ENCODE measurements around the gene SMPD1. TPM values are rescaled to one million over a fixed set of nuclear protein-coding genes. Genes with fewer than 3 reads are reported as not detected.

SMPD1 gene
- total RNA-seq, 1 donor from 2014 or later = 17.7 TPM

DNA sequence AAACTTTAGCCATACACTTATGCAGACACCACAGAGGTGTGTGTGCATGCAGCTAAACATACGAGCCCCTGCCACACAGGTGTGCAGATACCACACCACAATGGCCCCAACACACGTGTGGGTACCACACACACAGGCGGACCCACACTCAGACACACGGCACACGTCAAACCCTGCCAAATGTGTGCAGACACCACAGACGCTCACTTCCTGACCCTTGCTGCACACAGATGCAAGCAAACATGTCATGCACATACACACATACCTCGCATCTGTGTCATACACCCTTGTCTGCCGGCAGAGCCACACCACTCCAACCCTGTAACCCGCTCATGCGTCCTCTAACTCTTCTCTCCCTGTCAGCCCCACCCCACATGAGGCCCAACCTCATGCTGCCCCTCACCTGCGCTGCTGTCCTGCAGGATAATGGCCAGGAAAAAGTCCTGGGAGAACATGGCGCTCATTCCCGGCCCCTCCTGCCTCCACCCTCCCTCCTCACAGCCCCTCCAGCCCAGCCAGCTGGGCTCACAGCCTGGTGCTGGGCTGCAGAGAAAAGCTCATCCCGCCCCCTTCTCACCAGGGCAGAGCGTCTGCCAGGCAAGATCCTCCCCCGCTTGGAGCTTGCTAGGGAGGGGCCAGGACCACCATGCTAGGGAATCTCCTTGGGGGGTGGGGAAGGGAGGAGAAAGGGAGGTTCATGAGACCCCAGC is 14.2 kb downstream of the SMPD1 start:
- no peak overlapping the region for H3K4me3 Mint-ChIP-seq

DNA sequence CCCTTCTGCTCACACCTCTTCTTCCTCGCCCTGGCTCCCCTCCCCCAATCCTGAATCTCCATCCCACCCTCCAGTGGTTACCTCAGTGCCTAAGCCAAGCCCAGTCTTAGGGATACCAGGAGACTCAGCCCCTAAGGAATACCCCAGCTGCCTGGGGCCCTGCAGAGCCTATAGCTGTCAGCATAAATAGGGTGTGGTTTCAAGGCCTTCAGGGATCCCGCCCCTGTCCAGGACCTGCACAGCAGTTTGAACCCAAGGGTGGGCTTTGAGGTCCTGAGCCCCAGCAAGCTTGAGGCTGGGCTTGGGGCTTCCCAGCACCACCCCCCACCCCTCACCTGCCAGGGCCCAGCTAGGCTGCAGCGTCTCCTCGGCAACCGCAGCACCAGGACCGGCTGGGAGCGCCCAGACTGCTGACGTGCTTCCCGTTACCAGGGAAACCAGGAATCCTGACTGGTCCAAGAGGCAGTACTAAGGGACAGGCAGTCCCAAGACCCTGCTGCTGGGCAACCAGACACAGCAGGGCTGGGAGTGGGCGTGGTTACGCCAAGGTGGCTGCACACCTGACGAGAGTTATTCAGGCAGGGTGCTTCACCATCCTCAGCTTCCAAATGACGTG is 14.9 kb downstream of the SMPD1 start:
- Mint-ChIP-seq H3K9me3 (no peaks in the 10 kb centered on the region), H3K27ac (ENCODE audit: unreplicated experiment) (no peak overlapping the region), H3K36me3 (ENCODE audit: low read depth) (peaks cover 10% of the 10 kb centered on the region), H3K4me3 (no peak overlapping the region), H3K27me3 (ENCODE audit: low read depth) (no peaks in the 10 kb centered on the region), H3K4me1 (peaks cover 21% of the 10 kb centered on the region)
- TF ChIP-seq, protein P1, sequence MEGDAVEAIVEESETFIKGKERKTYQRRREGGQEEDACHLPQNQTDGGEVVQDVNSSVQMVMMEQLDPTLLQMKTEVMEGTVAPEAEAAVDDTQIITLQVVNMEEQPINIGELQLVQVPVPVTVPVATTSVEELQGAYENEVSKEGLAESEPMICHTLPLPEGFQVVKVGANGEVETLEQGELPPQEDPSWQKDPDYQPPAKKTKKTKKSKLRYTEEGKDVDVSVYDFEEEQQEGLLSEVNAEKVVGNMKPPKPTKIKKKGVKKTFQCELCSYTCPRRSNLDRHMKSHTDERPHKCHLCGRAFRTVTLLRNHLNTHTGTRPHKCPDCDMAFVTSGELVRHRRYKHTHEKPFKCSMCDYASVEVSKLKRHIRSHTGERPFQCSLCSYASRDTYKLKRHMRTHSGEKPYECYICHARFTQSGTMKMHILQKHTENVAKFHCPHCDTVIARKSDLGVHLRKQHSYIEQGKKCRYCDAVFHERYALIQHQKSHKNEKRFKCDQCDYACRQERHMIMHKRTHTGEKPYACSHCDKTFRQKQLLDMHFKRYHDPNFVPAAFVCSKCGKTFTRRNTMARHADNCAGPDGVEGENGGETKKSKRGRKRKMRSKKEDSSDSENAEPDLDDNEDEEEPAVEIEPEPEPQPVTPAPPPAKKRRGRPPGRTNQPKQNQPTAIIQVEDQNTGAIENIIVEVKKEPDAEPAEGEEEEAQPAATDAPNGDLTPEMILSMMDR (conservative IDR thresholded peaks at IDR 0.05) = no peak
- peak; percentile 26 for DNase-seq (ENCODE audit: low read depth, low spot score)

More for the DNA sequence above, 14.2 kb downstream of the SMPD1 start:
- H3K27me3 Mint-ChIP-seq (ENCODE audit: low read depth) = no peaks in the 10 kb centered on the region
- no peak for DNase-seq (ENCODE audit: low read depth, low spot score)
- TF ChIP-seq, protein P1 (conservative IDR thresholded peaks at IDR 0.05) = no peak
- H3K27ac Mint-ChIP-seq (ENCODE audit: unreplicated experiment) = no peak overlapping the region
- no peaks in the 10 kb centered on the region for H3K9me3 Mint-ChIP-seq
- H3K4me1 Mint-ChIP-seq = peaks cover 21% of the 10 kb centered on the region
- H3K36me3 Mint-ChIP-seq (ENCODE audit: low read depth) = peaks cover 7% of the 10 kb centered on the region

DNA sequence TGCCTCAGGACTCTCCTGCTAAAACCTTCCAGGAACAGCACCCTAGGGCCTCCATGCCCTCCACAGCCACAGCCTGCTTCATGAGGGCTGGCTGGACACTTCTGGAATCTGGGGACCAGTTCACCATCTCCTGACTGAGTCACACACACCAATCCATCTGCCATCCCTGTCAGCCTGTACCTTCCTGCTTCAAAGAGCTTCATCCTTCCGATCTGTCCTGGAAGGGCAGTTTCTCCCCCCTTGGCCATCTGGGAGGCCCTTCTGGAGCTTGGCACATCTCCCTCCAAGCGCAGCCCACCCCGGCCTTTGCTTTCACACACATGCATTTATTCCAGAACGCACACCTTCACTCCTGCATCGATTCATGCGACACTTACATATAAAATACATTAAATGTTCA is 15.6 kb downstream of the SMPD1 start:
- Mint-ChIP-seq H3K4me1 (peaks cover 21% of the 10 kb centered on the region), H3K36me3 (ENCODE audit: low read depth) (peaks cover 8% of the 10 kb centered on the region), H3K9me3 (no peaks in the 10 kb centered on the region), H3K27me3 (ENCODE audit: low read depth) (no peaks in the 10 kb centered on the region), H3K27ac (ENCODE audit: unreplicated experiment) (no peak overlapping the region), H3K4me3 (no peak overlapping the region)
- DNase-seq (ENCODE audit: low read depth, low spot score) = no peak
- TF ChIP-seq, protein P1 (conservative IDR thresholded peaks at IDR 0.05) = no peak

- peaks cover 21% of the 10 kb centered on the region for H3K4me1 Mint-ChIP-seq
- no peak overlapping the region for H3K27ac Mint-ChIP-seq (ENCODE audit: unreplicated experiment)
- TF ChIP-seq, protein P1 (conservative IDR thresholded peaks at IDR 0.05) = no peak
- H3K4me3 Mint-ChIP-seq = no peak overlapping the region
- H3K36me3 Mint-ChIP-seq (ENCODE audit: low read depth) = peaks cover 8% of the 10 kb centered on the region
- H3K27me3 Mint-ChIP-seq (ENCODE audit: low read depth) = no peaks in the 10 kb centered on the region
- H3K9me3 Mint-ChIP-seq = no peaks in the 10 kb centered on the region
- no peak for DNase-seq (ENCODE audit: low read depth, low spot score)
Measured at GRCh38 chr11:6406370-6406769, 16.1 kb downstream of the SMPD1 start.

GRCh38 chr11:6410695-6411430 is 20.6 kb downstream of the SMPD1 start:
- Mint-ChIP-seq H3K9me3 (no peaks in the 10 kb centered on the region), H3K27ac (ENCODE audit: unreplicated experiment) (no peak overlapping the region), H3K36me3 (ENCODE audit: low read depth) (peaks cover 6% of the 10 kb centered on the region), H3K4me1 (peaks cover 27% of the 10 kb centered on the region), H3K4me3 (no peak overlapping the region), H3K27me3 (ENCODE audit: low read depth) (no peaks in the 10 kb centered on the region)
- no peak for DNase-seq (ENCODE audit: low read depth, low spot score)
- TF ChIP-seq, protein P1 (conservative IDR thresholded peaks at IDR 0.05) = no peak
